HG03175 (cell line): Measurements from ENCODE around the gene ETFBKMT.

ENCODE experiments used
- ATAC-seq: cut with Tn5 transposase; IDR thresholded peaks from one replicate; pipeline ENCODE4 v1.9.1; 2021; ENCODE audit warnings: mild to moderate bottlenecking, moderate library complexity; ENCODE audit not compliant: unreplicated experiment

Gene ETFBKMT

GRCh38 chr12:31659087-31659942 lies at the start of gene ETFBKMT:
TSS of gene ETFBKMT (plus strand) at chr12:31659688. CDS start at chr12:31661954, 2,266 bp downstream.
- peak; percentile 99 for ATAC-seq

GRCh38 chr12:31612819-31613218 lies 46.7 kb upstream of the ETFBKMT start:
- no peak for ATAC-seq

GRCh38 chr12:31618228-31619025 lies 41.1 kb upstream of the ETFBKMT start:
- no peak for ATAC-seq

GRCh38 chr12:31620311-31620710 lies 39.2 kb upstream of the ETFBKMT start:
- no peak for ATAC-seq

- ATAC-seq = no peak
Observed at GRCh38 chr12:31622038-31622437, 37.5 kb upstream of the ETFBKMT start.

- ATAC-seq = no peak
Observed at GRCh38 chr12:31626270-31626995, 33.1 kb upstream of the ETFBKMT start.

GRCh38 chr12:31627456-31628054 lies 31.9 kb upstream of the ETFBKMT start:
- no peak for ATAC-seq

GRCh38 chr12:31629756-31630732 lies 29.4 kb upstream of the ETFBKMT start:
- no peak for ATAC-seq

- no peak for ATAC-seq
Observed at GRCh38 chr12:31631023-31631724, 28.3 kb upstream of the ETFBKMT start.

GRCh38 chr12:31631809-31632208 lies 27.7 kb upstream of the ETFBKMT start:
- ATAC-seq = no peak

- ATAC-seq = no peak
Observed at GRCh38 chr12:31633464-31633863, 26.0 kb upstream of the ETFBKMT start.

- no peak for ATAC-seq
Observed at GRCh38 chr12:31634620-31635019, 24.9 kb upstream of the ETFBKMT start.

- ATAC-seq = no peak
Observed at GRCh38 chr12:31641509-31642090, 17.9 kb upstream of the ETFBKMT start.

GRCh38 chr12:31644536-31644935 lies 15.0 kb upstream of the ETFBKMT start:
- no peak for ATAC-seq

GRCh38 chr12:31645924-31646323 lies 13.6 kb upstream of the ETFBKMT start:
- ATAC-seq = no peak

- no peak for ATAC-seq
Observed at GRCh38 chr12:31647086-31647491, 12.4 kb upstream of the ETFBKMT start.

GRCh38 chr12:31650918-31651317 lies 8.6 kb upstream of the ETFBKMT start:
- no peak for ATAC-seq

- no peak for ATAC-seq
Observed at GRCh38 chr12:31651893-31652521, 7.5 kb upstream of the ETFBKMT start.
